T-cell (primary cell): ENCODE data around the gene RETREG1. TPM values are rescaled to one million over a fixed set of nuclear protein-coding genes. Genes with fewer than 3 reads are reported as not detected.

ENCODE experiments used
- ATAC-seq, 4 experiments: fragments of 200-7000 bp in 3 of 4; fragments of 150-1000 bp in 1 of 4; cut with Tn5 transposase; replicated peaks in 1 of 4; 1 replicate in 3 of 4; 2 replicates in 1 of 4; pipeline ENCODE4 v1.10.0; 2021; ENCODE audit warnings: moderate library complexity in 3 of 4, mild to moderate bottlenecking in 2 of 4, moderate number of reproducible peaks in 1 of 4
- CTCF ChIA-PET, 2 donors: fragments of 300-600 bp; sonication (Branson Sonifier 250); formaldehyde crosslinking; loops; one replicate each; lab custom pipeline; 2022; ENCODE audit warnings: antibody characterized with exemption in 2 of 2; lab: Charles Lee
- POLR2A ChIA-PET, 2 donors: fragments of 300-600 bp; sonication (Branson Sonifier 250); formaldehyde crosslinking; loops; one replicate each; lab custom pipeline; 2022; ENCODE audit warnings: antibody characterized with exemption in 2 of 2; lab: Charles Lee
- DNase-seq, 35 experiments: peaks; one replicate each; pipeline versions ENCODE4 v3.0.0 to v3.0.0-alpha.2; 2013 to 2023
- H3K27ac ChIP-seq: one replicate; pipeline ENCODE4 v1.5.1; 2013; ENCODE audit warnings: low read length
- H3K27me3 ChIP-seq, 2 experiments: replicated peaks in 1 of 2; 1 replicate in 1 of 2; 2 replicates in 1 of 2; pipeline versions ENCODE4 v1.6.1 to v1.7.0; 2013; ENCODE audit warnings: low read length in 1 of 2, mixed read lengths in 1 of 2; ENCODE audit not compliant: control insufficient read depth in 2 of 2, insufficient read depth in 2 of 2; ENCODE audit errors: extremely low read depth in 1 of 2
- H3K36me3 ChIP-seq, 2 donors: 1 replicate in 1 of 2; 2 replicates in 1 of 2; pipeline versions ENCODE4 v1.6.1 to v1.7.0; 2013; ENCODE audit warnings: low read length in 1 of 2; ENCODE audit not compliant: control insufficient read depth in 2 of 2, insufficient read depth in 1 of 2; ENCODE audit errors: extremely low read depth in 1 of 2
- H3K4me1 ChIP-seq, 2 experiments: 1 replicate in 1 of 2; 2 replicates in 1 of 2; pipeline versions ENCODE4 v1.6.1 to v1.7.0; 2013; ENCODE audit warnings: low read length in 2 of 2, mixed read lengths in 1 of 2; ENCODE audit not compliant: insufficient read depth in 2 of 2, control insufficient read depth in 1 of 2; ENCODE audit errors: extremely low read depth in 1 of 2
- H3K4me3 ChIP-seq, 2 donors: 1 replicate in 1 of 2; 2 replicates in 1 of 2; pipeline versions ENCODE4 v1.5.1 to v1.7.0; 2013; ENCODE audit warnings: mild to moderate bottlenecking in 2 of 2, low read length in 1 of 2, moderate library complexity in 1 of 2; ENCODE audit not compliant: control insufficient read depth in 1 of 2; ENCODE audit errors: extremely low read depth in 1 of 2
- H3K9me3 ChIP-seq: 2 replicates; pipeline ENCODE4 v1.7.0; 2013
- H3K27ac Mint-ChIP-seq, 2 donors: one replicate each; pipeline ENCODE4 v1.8.0; 2020 to 2021; ENCODE audit warnings: mild to moderate bottlenecking in 2 of 2, mixed read lengths in 2 of 2
- H3K27me3 Mint-ChIP-seq, 2 donors: one replicate each; pipeline ENCODE4 v1.8.0; 2021 to 2022; ENCODE audit warnings: mixed read lengths in 2 of 2
- H3K36me3 Mint-ChIP-seq: one replicate; pipeline ENCODE4 v1.8.0; 2021; ENCODE audit warnings: mixed read lengths
- H3K4me1 Mint-ChIP-seq, 3 donors: one replicate each; pipeline ENCODE4 v1.8.0; 2020 to 2022; ENCODE audit warnings: mixed read lengths in 3 of 3, mild to moderate bottlenecking in 1 of 3
- H3K4me3 Mint-ChIP-seq, 3 donors: one replicate each; pipeline ENCODE4 v1.8.0; 2020 to 2022; ENCODE audit warnings: mild to moderate bottlenecking in 3 of 3, mixed read lengths in 3 of 3, moderate library complexity in 3 of 3
- H3K9me3 Mint-ChIP-seq, 3 donors: one replicate each; pipeline ENCODE4 v1.8.0; 2020 to 2022; ENCODE audit warnings: mixed read lengths in 3 of 3
- WGBS: methylation state at CpG from one replicate; pipeline ENCODE4 v1.1.5; 2013; ENCODE audit warnings: missing lambda C conversion rate; ENCODE audit not compliant: insufficient coverage; 5-methylcytosine and 5-hydroxymethylcytosine counted together
- total RNA-seq, 35 experiments: library from RNA in 6 of 35; stranded (reverse) in 6 of 35; fragments of 120-200 nt in 1 of 35; gene quantifications; one replicate each; pipeline versions ENCODE4 v1.2.1 to v1.2.4 and lab custom pipeline; 2013 to 2026

RETREG1 gene
- total RNA-seq, 5 donors from 2014 or later (not counting 1 experiment from before 2014, with no cell fraction given), result 41.0 to 72.1 (median 55.5) TPM

DNA sequence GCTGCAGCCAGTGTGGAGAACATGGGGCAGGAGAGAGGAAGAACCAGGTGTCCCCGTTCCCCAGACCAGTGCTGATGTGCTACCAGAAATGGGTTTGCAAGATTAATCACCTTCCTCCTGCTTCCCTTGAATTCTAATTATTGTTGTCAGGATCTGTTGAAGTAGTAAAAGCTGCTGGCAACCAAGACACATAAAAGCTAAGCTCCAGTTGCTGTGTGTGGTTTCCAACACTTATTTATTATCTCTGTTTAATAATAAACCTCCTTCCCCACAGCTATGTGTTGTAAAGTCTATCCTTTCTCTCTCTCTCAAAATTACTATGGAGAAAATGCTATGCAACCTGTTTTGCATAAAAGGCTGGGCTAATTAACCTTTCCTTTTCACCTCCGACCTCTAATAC is 2.3 kb upstream of the RETREG1 start:
- Histone ChIP-seq H3K9me3 (no peaks in the 10 kb centered on the region), H3K27ac (no peak overlapping the region), H3K27me3 (peaks cover 0 to 6% of the 10 kb centered on the region in 2 experiments), H3K4me3 (no peak overlapping the region), H3K4me1 (peaks cover 25 to 29% of the 10 kb centered on the region in 2 experiments), H3K36me3 (no peaks in the 10 kb centered on the region)
- no peak overlapping the region for H3K27ac Mint-ChIP-seq
- CTCF ChIA-PET, result no interaction called here
- H3K36me3 Mint-ChIP-seq, result peaks cover 6% of the 10 kb centered on the region
- H3K9me3 Mint-ChIP-seq, result no peaks in the 10 kb centered on the region
- ATAC-seq (no peak), DNase-seq (no peak)
- WGBS, result no CpG with 5 or more reads among the region's 2 CpGs
- H3K27me3 Mint-ChIP-seq, result no peaks in the 10 kb centered on the region
- peaks cover 23 to 26% (median 23%) of the 10 kb centered on the region in 3 donors for H3K4me1 Mint-ChIP-seq
- no peak overlapping the region for H3K4me3 Mint-ChIP-seq
- POLR2A ChIA-PET, result interaction anchor here (1.3 to 1.7 kb wide), 2 partner anchors 8 to 10 kb away, joined by 4 to 5 read pairs; no protein-coding TSS in a partner anchor

DNA sequence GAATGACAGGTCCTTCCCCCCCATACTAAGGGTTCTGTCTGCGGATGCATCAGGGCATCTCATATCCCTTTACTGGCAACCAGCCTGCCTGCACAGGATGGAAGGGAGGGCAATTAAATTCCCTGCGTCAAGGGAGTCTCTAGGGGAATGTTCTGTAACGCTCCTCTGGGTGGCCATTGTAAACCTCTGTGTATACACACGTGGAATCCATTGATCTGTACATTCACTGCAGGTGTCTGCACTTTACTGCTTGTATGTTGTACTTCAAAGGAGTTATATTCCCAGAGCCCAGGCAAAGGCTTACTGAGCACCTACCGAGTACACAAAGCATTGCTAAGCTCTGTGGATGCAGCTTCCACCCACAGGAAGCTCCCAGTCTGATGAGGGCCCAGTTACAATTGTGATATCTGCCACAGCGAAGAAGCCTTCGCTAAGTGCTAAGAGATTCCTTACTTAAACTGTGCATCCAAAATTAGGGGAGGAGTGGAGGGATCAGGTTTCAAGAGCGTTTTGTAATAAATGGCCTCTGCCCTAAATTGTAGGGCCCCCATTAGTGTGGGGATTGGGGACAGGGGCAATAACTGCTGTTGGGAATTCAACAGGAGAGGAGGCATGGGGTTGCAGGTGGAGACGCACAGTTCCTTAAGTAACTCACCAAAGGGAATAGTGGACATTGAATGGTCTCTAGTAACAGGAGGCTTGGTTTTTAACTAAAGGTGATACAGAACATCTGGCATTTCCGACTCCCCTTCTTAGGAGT is 1.5 kb upstream of the RETREG1 start:
- peaks cover 0 to 6% of the 10 kb centered on the region in 2 experiments for H3K27me3 ChIP-seq
- 57% methylated on average over 5 of the region's 10 CpGs for WGBS
- peak overlapping the region in 1 of 2 donors; percentile 80 for H3K4me3 ChIP-seq
- no peaks in the 10 kb centered on the region for H3K36me3 ChIP-seq
- ChIA-PET CTCF (interaction anchor here (0.7 to 1.2 kb wide), 3 partner anchors 9 to 30 kb away, joined by 4 to 14 read pairs (median 10); no protein-coding TSS in a partner anchor), POLR2A (interaction anchor here (0.8 to 1.7 kb wide), 2 partner anchors 9 kb away, joined by 3 to 5 read pairs; no protein-coding TSS in a partner anchor)
- H3K4me1 ChIP-seq, result peaks cover 29 to 32% of the 10 kb centered on the region in 2 experiments
- H3K9me3 ChIP-seq, result no peaks in the 10 kb centered on the region
- no peak overlapping the region for H3K27ac Mint-ChIP-seq
- DNase-seq (peak in 9 of 35 experiments; percentile 3 to 37 (median 11)), ATAC-seq (peak in 1 of 4 experiments; percentile 1)
- no peaks in the 10 kb centered on the region for H3K27me3 Mint-ChIP-seq
- no peak overlapping the region for H3K4me3 Mint-ChIP-seq
- peaks cover 10% of the 10 kb centered on the region for H3K36me3 Mint-ChIP-seq
- H3K4me1 Mint-ChIP-seq, result peaks cover 31 to 34% (median 31%) of the 10 kb centered on the region in 3 donors
- peak overlapping the region; percentile 99 for H3K27ac ChIP-seq
- no peaks in the 10 kb centered on the region for H3K9me3 Mint-ChIP-seq

- DNase-seq (peak; percentile 16 to 73 (median 52)), ATAC-seq (peak; percentile 46 to 54 (median 48))
- Histone ChIP-seq H3K27me3 (peaks cover 0 to 6% of the 10 kb centered on the region in 2 experiments), H3K9me3 (no peaks in the 10 kb centered on the region), H3K4me1 (peaks cover 29 to 41% of the 10 kb centered on the region in 2 experiments), H3K36me3 (no peaks in the 10 kb centered on the region), H3K4me3 (peak overlapping the region; percentile 80 to 94), H3K27ac (peak overlapping the region; percentile 99)
- no peak overlapping the region for H3K27ac Mint-ChIP-seq
- H3K4me1 Mint-ChIP-seq, result peaks cover 39 to 43% (median 39%) of the 10 kb centered on the region in 3 donors
- CTCF ChIA-PET, result interaction anchor here (0.7 to 1.2 kb wide), 3 partner anchors 9 to 31 kb away, joined by 4 to 14 read pairs (median 10); no protein-coding TSS in a partner anchor
- no peak overlapping the region for H3K4me3 Mint-ChIP-seq
- H3K9me3 Mint-ChIP-seq, result no peaks in the 10 kb centered on the region
- POLR2A ChIA-PET, result interaction anchor here (0.8 to 1.7 kb wide), 3 partner anchors 9 to 10 kb away, joined by 3 to 5 read pairs (median 3); no protein-coding TSS in a partner anchor
- H3K27me3 Mint-ChIP-seq, result no peaks in the 10 kb centered on the region
- H3K36me3 Mint-ChIP-seq, result peaks cover 14% of the 10 kb centered on the region
- 6% methylated on average over 9 of the region's 27 CpGs for WGBS
These were observed 624 bp upstream of the RETREG1 start for GRCh38 chr5:16617274-16617968.

DNA sequence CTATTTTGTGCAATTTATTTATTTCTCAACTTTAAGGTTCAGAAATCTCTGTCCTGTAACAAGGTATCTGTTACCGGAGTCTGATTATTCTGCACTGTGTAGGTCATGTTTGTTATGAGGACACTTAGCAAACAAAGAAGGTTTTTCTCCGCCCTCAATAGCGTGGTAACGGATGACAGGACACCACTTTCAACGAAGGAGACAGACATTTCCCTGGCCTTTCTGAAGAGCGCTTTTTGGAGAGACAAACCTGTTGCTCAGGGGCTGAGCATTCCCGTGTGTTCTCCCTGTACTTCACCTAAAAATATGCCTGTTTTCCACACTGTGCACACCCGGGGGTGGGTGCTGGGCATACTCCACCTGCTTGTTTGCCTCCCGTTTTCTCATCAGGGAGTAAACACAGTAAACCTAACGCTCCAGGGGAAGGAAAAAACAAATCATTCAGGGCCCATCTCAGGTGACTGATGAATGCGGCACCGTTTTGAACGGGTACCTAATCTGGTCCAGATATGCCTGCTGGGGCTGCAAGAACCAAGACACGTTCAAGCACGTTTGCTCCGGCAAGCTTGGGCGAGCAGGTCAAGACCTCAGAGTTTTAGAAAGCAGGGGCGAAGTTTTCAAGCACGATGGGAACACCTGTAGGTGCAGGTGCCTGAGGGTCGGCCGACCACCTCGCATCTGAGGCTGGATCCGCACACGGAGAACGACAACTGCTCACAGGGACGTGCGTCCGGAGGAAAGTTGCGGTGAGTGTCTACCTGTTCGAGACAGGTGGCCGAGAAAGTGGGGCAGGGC is 859 bp downstream of the RETREG1 start:
- H3K4me1 Mint-ChIP-seq, result peaks cover 50 to 53% (median 52%) of the 10 kb centered on the region in 3 donors
- ChIA-PET POLR2A (interaction anchor here in 1 of 2 donors (0.9 to 1.0 kb wide), 2 partner anchors 12 to 15 kb away, joined by 3 read pairs; no protein-coding TSS in a partner anchor), CTCF (no interaction called here)
- WGBS, result 10% methylated on average over 30 of the region's 31 CpGs
- no peaks in the 10 kb centered on the region for H3K27me3 Mint-ChIP-seq
- H3K4me1 ChIP-seq, result peaks cover 29 to 51% of the 10 kb centered on the region in 2 experiments
- H3K36me3 Mint-ChIP-seq, result peaks cover 20% of the 10 kb centered on the region
- no peaks in the 10 kb centered on the region for H3K9me3 Mint-ChIP-seq
- H3K9me3 ChIP-seq, result no peaks in the 10 kb centered on the region
- peak overlapping the region; percentile 96 for H3K27ac Mint-ChIP-seq
- peak overlapping the region; percentile 59 for H3K27ac ChIP-seq
- H3K36me3 ChIP-seq, result no peaks in the 10 kb centered on the region
- peak overlapping the region; percentile 83 to 94 for H3K4me3 ChIP-seq
- H3K4me3 Mint-ChIP-seq, result peak overlapping the region in 2 of 3 donors; percentile 98
- DNase-seq (peak in 4 of 35 experiments; percentile 6 to 24 (median 21)), ATAC-seq (peak in 1 of 4 experiments; percentile 0)
- peaks cover 0 to 6% of the 10 kb centered on the region in 2 experiments for H3K27me3 ChIP-seq

DNA sequence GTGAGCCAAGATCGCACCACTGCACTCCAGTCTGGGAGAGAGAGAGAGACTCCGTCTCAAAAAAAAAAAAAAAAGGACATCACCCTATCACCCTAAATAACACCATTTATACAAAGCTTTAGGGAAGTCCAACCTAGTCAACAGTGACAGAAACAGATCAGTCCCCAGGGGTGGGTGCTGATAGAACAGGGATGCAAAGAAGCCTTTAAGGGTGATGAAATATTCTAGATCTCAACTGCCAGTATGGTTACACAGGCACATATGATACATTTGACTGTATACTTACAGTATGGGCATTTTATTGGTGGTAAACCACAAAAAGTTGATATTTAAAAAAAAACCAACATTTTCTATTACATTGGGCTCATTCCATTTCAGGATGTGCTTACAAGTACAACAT is 4.8 kb downstream of the RETREG1 start:
- Mint-ChIP-seq H3K4me3 (peak overlapping the region in 2 of 3 donors; percentile 41 to 56), H3K27ac (peak overlapping the region in 1 of 2 donors; percentile 16), H3K4me1 (peaks cover 77 to 84% (median 77%) of the 10 kb centered on the region in 3 donors), H3K27me3 (no peaks in the 10 kb centered on the region), H3K9me3 (no peaks in the 10 kb centered on the region), H3K36me3 (peaks cover 36% of the 10 kb centered on the region)
- peak in 1 of 35 experiments; percentile 17 for DNase-seq
- ChIA-PET POLR2A (no interaction called here), CTCF (interaction anchor here in 1 of 2 donors (0.7 kb wide), 1 partner anchor 179 kb away, joined by 3 read pairs; no protein-coding TSS in a partner anchor)
- no peak overlapping the region for H3K4me3 ChIP-seq
- ATAC-seq, result no peak
- no peak overlapping the region for H3K27ac ChIP-seq
- H3K36me3 ChIP-seq, result no peaks in the 10 kb centered on the region
- WGBS, result no CpG with 5 or more reads among the region's 2 CpGs
- H3K9me3 ChIP-seq, result no peaks in the 10 kb centered on the region
- peaks cover 24 to 44% of the 10 kb centered on the region in 2 experiments for H3K4me1 ChIP-seq
- peaks cover 0 to 6% of the 10 kb centered on the region in 2 experiments for H3K27me3 ChIP-seq
